GM21717 (cell line): ENCODE data around the gene KCTD11.
"Not testable (repeated sequence)": the region's sequence is repeated elsewhere in the genome, so short reads cannot be mapped to it uniquely, and the experiment has no call there.

ENCODE experiments used
- ATAC-seq: cut with Tn5 transposase; IDR thresholded peaks from one replicate; pipeline ENCODE4 v1.9.1; 2021; ENCODE audit warnings: mild to moderate bottlenecking, moderate library complexity; ENCODE audit not compliant: unreplicated experiment

KCTD11 gene

DNA sequence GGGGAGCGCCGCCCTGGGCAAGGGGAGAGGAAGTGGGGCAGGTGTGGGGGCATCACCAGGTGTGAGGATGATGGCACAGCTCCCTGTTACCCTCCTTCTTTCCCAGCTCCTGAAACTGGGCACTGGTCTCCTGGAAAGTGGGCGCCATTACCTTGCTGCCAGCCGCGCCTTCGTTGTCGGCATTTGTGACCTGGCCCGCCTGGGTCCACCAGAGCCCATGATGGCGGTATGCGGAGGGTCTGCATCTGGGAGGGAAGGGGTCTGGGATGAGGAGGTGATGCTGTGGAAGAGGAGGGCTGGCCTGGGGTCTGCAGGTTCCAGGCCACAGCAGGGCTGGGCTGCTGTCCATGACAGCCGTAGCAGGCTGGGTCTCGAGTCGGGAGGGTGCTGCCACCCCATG is 10.1 kb upstream of the KCTD11 start:
- ATAC-seq = no peak

- no peak for ATAC-seq
Observed at GRCh38 chr17:7343250-7343649, 8.7 kb upstream of the KCTD11 start.

- ATAC-seq = no peak
Observed at GRCh38 chr17:7346761-7347614, 5.0 kb upstream of the KCTD11 start.

- no peak for ATAC-seq
Observed at GRCh38 chr17:7347630-7348477, 4.1 kb upstream of the KCTD11 start.

DNA sequence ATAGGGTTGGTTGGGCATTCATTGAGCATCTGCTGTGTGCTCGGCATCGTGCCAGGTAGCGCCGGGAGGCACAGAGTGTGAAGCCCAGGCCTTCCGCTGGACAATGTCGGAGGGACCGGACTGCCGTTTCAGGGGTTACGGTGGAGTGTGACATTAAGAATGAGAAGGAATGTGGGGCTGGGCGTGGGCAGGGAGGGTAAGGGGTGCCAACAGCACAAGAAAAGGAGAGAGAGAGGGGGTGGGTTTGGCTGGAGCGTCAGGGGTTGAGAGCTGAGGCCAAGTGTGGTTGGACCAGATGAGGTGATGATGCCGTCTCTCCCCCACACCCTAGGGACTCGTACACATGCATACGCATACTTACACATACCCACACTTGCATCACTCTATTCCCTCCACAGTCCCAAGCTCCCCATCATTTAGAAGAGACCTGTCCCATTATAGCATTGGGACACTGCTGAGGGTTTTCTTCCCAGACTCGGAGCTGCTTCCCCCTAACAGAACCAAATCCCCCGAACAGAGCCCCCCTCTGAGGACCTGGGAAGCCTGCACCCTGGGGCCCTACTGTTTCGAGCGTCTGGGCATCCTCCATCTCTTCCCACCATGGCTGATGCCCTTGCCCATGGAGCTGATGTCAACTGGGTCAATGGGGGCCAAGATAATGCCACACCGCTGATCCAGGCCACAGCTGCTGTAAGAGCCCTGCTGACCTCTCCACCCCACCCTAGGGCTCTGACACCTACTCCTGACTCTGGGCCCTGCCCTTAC is 3.3 kb upstream of the KCTD11 start:
- no peak for ATAC-seq

GRCh38 chr17:7352503-7352889 is 534 bp downstream of the KCTD11 start:
- ATAC-seq = no peak

- ATAC-seq = no peak
Observed at GRCh38 chr17:7352910-7353635, 1.1 kb downstream of the KCTD11 start.

DNA sequence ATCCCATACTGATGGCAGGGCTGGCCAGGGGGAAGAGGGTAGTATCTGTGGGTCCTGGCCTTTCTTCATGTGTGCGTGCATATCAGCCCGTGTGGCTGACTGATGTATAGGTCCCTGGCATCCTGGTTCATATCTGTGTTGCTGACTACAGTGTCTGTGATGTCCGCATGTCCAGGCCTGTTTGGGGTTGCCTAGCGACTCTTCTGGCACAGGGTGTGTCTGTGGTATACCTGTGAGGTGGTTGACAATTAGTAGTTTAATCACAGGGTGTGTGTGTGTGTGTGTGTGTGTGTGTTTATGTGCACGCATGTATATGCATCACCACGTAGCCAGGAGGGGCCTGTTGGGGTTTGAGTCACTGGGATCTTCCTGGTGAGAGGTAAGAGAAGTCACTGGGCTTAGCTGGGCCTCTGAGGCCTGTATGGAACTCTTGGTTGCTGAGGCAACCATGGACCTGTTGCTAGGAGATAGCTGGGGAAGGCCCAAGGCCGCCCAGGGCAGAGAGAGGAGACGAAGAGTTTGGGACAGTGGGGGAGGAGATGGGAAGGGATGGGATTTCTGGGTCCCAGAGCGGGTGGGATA is 2.4 kb downstream of the KCTD11 start:
- ATAC-seq = no peak

- no peak for ATAC-seq
Observed at GRCh38 chr17:7355053-7355452, 3.1 kb downstream of the KCTD11 start, which contains the start of gene TMEM95. TMEM95 (plus strand) TSS chr17:7355156; CDS start chr17:7355205, 49 bp downstream.

DNA sequence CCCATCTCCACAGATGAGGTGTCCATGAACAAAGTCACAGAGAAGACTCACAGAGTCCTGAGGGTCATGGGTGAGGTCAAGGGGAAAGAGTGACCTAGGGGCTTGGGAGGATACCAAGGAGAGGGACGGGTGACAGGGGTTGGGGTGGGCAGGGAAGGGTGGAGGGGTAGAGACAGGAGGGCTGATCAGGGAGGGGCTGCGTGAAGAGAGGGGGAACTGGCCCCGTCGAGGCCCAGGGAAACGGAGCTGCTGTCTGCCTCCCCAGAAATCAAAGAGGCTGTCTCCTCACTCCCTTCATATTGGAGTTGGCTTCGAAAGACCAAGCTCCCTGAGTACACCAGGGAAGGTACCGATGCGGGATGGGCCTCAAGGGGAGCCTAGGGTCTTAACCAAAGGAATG is 3.6 kb downstream of the KCTD11 start:
- ATAC-seq = no peak

DNA sequence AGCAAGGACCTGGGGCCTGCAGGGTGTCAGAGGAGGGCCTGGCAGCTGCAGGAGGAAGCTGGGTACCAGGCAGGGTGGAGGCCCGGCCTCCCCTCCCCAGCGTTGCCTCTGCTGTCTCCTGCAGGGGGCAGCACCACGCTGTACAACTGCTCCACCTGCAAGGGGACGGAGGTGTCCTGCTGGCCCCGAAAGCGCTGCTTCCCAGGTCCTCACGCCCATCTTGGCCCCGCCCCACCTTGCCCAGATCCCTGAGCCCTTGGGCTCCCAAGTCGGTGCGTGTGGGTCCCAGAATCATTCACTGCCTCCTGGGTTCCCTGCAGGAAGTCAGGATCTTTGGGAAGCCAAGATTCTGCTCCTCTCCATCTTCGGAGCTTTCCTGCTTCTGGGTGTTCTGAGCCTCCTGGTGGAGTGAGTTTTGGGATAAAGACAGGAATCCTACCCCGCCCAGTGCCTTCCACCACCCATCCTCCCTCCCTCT is 4.1 kb downstream of the KCTD11 start:
- no peak for ATAC-seq

GRCh38 chr17:7356756-7357155 is 4.8 kb downstream of the KCTD11 start:
- ATAC-seq = no peak

DNA sequence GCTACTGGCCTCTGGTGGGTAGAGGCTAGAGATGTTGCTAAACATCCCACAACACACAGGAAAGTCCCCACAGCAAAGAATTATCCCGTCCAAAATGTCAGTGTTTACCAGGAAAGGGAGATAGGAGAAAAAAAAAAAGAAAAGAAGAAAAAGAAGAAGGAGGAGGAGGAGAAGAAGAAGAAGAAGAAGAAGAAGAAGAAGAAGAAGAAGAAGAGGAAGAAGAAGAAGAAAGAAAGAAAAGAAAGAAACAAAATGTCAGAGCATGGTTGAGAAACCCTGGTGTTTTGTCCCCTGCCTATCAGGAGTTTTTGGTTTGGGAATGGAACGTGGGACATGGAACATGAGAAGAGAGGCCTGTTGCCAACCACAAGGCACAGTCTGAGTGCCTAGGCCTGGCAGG is 5.4 kb downstream of the KCTD11 start:
- no peak for ATAC-seq

- ATAC-seq = no peak
Observed at GRCh38 chr17:7361906-7362305, 9.9 kb downstream of the KCTD11 start.

DNA sequence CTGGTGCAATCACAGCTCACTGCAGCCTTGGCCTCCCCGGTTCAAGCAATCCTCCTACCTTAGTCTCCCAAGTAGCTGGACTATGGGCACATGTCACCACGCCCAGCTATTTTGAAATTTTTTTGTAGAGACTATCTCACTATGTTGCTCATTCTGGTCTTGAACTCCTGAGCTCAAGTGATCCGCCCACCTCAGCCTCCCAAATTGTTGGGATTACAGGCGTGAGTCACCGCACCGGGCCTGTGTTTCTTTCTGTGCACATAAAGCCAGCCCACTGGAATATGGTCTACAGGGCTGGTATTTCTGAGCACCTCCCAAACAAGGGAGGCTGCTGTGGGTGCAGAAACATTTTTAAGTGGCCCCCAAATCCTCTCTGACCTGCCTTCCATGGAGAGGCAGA is 11.3 kb downstream of the KCTD11 start:
- no peak for ATAC-seq

- not testable (repeated sequence) for ATAC-seq
Observed at GRCh38 chr17:7365963-7366362, 14.0 kb downstream of the KCTD11 start.

DNA sequence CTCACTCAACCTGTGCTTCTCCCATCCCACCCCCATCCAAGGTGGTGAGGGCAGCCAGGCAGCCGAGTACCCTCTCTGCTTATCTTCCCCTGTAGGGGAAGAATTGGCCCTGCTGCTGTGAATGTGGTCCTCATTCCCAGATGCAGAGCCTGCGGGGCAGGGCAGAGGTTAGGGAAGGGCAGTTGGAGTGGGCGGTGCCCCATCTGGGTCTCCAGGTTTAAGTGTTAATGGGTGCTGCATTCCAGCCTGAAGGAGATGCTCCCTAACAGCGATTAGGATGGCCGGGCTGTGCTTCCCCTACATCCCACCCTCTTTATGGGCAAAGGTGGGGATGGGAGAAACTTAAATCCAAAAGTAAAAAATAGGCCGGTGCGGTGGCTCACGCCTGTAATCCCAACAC is 15.1 kb downstream of the KCTD11 start:
- no peak for ATAC-seq

- ATAC-seq = no peak
Observed at GRCh38 chr17:7367918-7368598, 16.1 kb downstream of the KCTD11 start.

DNA sequence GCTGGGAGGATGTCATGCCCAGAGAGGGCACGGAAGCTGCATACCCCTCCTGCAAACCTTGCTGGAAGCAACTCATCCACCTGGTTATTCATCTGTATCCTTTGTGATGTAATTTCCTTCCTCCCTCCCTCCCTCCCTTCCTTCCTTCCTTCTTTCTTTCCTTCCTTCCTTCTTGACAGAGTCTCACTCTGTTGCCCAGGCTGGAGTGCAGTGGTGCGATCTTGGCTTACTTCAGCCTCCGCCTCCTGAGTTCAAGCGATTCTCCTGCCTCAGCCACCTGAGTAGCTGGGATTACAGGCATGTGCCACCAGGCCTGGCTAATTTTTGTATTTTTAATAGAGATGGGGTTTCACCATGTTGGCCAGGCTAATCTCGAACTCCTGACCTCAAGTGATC is 16.6 kb downstream of the KCTD11 start:
- ATAC-seq = not testable (repeated sequence)
